Mononuclear cell (primary cell): ENCODE measurements around the gene SAT1. TPM values are rescaled to one million over a fixed set of nuclear protein-coding genes. Genes with fewer than 3 reads are reported as not detected.

Experiments used
- total RNA-seq: library from RNA; depleted of rRNA; stranded (reverse); fragments of >200 nt; gene quantifications from one replicate; pipeline ENCODE4 v1.2.3, GENCODE V29; 2012

The SAT1 gene
- total RNA-seq, 1 donor: 1,656 TPM

Other genes with a start within 250 kb of the SAT1 start
- 14.6 TPM for gene PRDX4, start 115.7 kb upstream of the SAT1 start, total RNA-seq
- 23.4 TPM for gene ACOT9, start 39.9 kb upstream of the SAT1 start, total RNA-seq
- 2.0 TPM for gene APOO, start 124.8 kb downstream of the SAT1 start, total RNA-seq
- gene CXorf58, start 124.8 kb downstream of the SAT1 start, total RNA-seq: 0.10 TPM
- gene KLHL15, start 244.0 kb downstream of the SAT1 start, total RNA-seq: 53.8 TPM